Measurements from ENCODE around the gene NPAS3.

- TF ChIP-seq CTCF (IDR thresholded peaks at IDR 0.05) (no peak), ZFX (IDR thresholded peaks at IDR 0.05; ENCODE audit: borderline replicate concordance) (no peak)
Observed at GRCh38 chr14:33210311-33210710, 271.6 kb downstream of the NPAS3 start.

All from 22Rv1 (cell line).